Omental fat pad (tissue), 4 donors: ENCODE results near the gene PLEKHG4B. TPM values are rescaled to one million over a fixed set of nuclear protein-coding genes. Genes with fewer than 3 reads are reported as not detected.
"Not testable (repeated sequence)": the region's sequence is repeated elsewhere in the genome, so short reads cannot be mapped to it uniquely, and the experiment has no call there.

ENCODE experiments used
- ATAC-seq: fragments of 150-250 bp; one replicate; pipeline ENCODE4 v1.9.1; 2016; ENCODE audit warnings: mild to moderate bottlenecking, moderate library complexity; ENCODE audit not compliant: low FRiP score
- DNase-seq: peaks from one replicate; pipeline ENCODE4 v3.0.0-alpha.2; 2019; ENCODE audit warnings: low spot score
- CTCF ChIP-seq, 3 donors: fragments of 450-650 bp; IDR thresholded peaks; one replicate each; pipeline ENCODE4 v1.5.1; 2016 to 2017; ENCODE audit warnings: antibody characterized with exemption in 3 of 3, mild to moderate bottlenecking in 3 of 3, moderate library complexity in 2 of 3
- total RNA-seq, 4 donors: library from RNA; depleted of rRNA; stranded (reverse); fragments of >200 nt; gene quantifications; one replicate each; pipeline ENCODE4 v1.1.0, GENCODE V29; 2016

Gene PLEKHG4B
- total RNA-seq, 4 donors from 2014 or later, result 0.44 to 0.65 (median 0.60) TPM; not detected in 1

GRCh38 chr5:206927-207536, 115.1 kb downstream of the PLEKHG4B start:
- DNase-seq (no peak), ATAC-seq (no peak)
- TF ChIP-seq CTCF (IDR thresholded peaks at IDR 0.05), result no peak

DNA sequence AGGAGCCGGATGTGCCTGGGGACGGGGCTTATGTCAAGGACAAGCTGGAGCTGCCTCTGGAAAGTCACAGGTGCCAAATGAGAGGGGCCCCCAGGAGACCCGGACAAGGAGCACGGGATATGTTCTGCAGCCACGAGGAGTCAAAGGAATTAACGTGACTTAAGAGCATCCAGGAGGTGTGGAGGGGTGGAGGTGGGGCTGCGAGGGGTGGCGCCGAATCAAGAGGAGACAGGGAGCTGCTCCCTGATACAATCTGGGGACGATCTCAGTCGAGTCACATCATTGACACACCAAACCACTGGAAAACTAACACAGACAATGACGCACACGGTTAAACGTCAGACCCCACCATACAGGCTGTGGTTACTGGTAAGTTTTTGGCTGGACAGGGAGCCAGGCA, 115.6 kb downstream of the PLEKHG4B start:
- no peak for TF ChIP-seq CTCF (IDR thresholded peaks at IDR 0.05)

DNA sequence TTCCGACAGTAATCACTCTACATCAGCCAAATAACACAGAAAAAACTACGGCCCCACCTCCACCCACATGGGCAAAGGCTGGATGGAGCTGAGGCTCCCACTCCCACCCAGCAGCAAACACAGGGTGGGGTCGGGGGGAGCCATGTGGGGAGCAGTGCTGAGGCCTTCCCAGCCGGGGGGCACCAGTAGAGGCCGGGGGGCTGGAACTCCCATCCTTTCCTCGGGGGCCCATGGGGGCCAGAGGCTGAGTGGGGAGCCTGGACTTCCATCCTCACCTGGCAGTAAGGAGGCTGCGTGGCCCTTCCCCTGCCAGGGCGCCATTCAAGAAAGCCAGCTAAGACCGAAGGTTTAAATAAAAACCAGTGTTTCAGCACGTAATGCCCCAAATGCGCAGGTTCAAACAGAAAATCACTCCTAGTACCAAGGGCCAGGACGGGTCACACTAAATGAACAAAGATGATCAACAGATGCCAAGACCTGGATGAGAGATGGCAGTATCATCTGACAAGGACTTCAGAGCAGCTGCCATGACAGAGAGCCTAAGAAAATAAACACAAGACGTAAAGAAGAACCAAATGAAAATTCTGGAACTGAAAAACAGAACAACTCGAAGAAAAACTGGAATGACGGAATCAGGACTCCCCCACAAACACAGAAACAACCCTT, 116.6 kb downstream of the PLEKHG4B start:
- ATAC-seq, result no peak
- no peak for TF ChIP-seq CTCF (IDR thresholded peaks at IDR 0.05)
- no peak for DNase-seq

More for the DNA sequence above, 115.6 kb downstream of the PLEKHG4B start:
- ATAC-seq (no peak), DNase-seq (no peak)

- TF ChIP-seq CTCF (IDR thresholded peaks at IDR 0.05), result no peak
- ATAC-seq (no peak), DNase-seq (no peak)
Measured at GRCh38 chr5:213803-214395, 121.9 kb downstream of the PLEKHG4B start.

DNA sequence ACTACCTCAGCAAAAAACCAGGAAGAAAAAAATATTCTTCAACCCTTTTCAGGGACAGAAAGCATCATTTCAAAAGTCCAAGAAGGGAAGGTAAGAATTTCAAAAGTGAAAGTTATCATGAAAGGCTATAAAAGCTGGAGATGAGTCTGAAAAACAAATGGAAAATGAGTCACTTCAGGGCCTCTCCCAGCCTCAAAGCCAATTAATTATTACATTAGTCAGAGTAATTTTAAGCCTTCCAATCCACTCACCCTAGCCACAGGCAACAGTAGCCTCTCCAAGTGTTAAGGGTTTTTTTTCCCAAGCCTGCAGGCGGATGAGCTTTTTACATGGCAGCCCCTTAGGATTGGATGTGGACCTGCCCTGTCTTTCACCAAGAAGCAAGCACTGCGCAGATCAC, 123.3 kb downstream of the PLEKHG4B start:
- DNase-seq, result not testable (repeated sequence)
- peak; percentile 42 for ATAC-seq

GRCh38 chr5:216076-216475, 124.1 kb downstream of the PLEKHG4B start:
- DNase-seq, ATAC-seq: not testable (repeated sequence)

GRCh38 chr5:217494-218456, 125.8 kb downstream of the PLEKHG4B start, which contains the start of the genes CCDC127 and SDHA:
CCDC127 (minus strand) TSS chr5:218153; CDS start chr5:216849, 1,304 bp downstream.
SDHA (plus strand) TSS chr5:218320; CDS start chr5:218356, 36 bp downstream.
- peak; percentile 95 for DNase-seq
- peak; percentile 98 for ATAC-seq
